Measurements from ENCODE around the gene SH2D6. TPM values are rescaled to one million over a fixed set of nuclear protein-coding genes. Genes with fewer than 3 reads are reported as not detected.

Gene SH2D6
- total and polyA plus RNA-seq, 2 of the 8 experiments (the other 6 are each of a cell fraction or from before 2014, with no cell fraction given) = 0.42 TPM; not detected in 1

DNA sequence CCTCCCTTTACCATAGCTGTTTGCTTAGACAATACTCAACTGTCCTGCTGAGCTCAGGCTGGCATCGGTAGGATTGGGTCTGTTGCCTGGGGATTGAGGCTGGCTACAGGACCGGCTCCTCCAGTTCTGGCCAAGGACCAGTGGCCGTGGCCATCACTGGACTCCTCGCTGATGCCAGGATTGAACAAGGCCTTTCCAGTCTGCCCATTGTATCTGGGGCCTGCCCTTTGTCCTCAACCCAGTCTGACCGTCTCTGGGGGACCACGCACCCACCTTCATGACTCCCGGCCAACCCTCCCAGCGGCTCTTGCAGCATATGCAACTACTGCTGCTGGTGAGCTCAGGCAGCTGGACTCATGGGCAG, 28.7 kb downstream of the SH2D6 start:
- H2BK15ac ChIP-seq (ENCODE audit: low read length) = no peak overlapping the region
- H2BK20ac ChIP-seq (ENCODE audit: low read length) = 0 out of 2 replicates have a peak overlapping the region, but pooled peaks have one; percentile 35
- H3K36me3 ChIP-seq (ENCODE audit: control insufficient read depth in 2 of 4, insufficient read depth in 4 of 4, low read length in 3 of 4) = no peaks in the 10 kb centered on the region
- no peaks in the 10 kb centered on the region for H3K27me3 ChIP-seq (replicated peaks in 1 of 4; ENCODE audit: control insufficient read depth in 3 of 4, extremely low read depth in 1 of 4, insufficient read depth in 3 of 4, low read length in 3 of 4)
- no peak overlapping the region for H3K4me2 ChIP-seq (ENCODE audit: insufficient read depth in 1 of 2, low read depth in 2 of 2, low read length in 2 of 2)
- peak overlapping the region; percentile 10; the same call in 1 of the 2 replicates for H2BK5ac ChIP-seq (ENCODE audit: low read depth, low read length)
- no peaks in the 10 kb centered on the region for H3K23me2 ChIP-seq (ENCODE audit: low read depth, low read length)
- H3K4ac ChIP-seq (replicated peaks; ENCODE audit: insufficient read length, low read depth, low read length) = no peak overlapping the region
- no peak overlapping the region for H3K23ac ChIP-seq (ENCODE audit: insufficient read length)
- WGBS, 2 experiments (ENCODE audit: extremely low coverage in 1 of 2, insufficient coverage in 1 of 2, insufficient read length in 1 of 2, insufficient replicate concordance in 2 of 2, low coverage in 1 of 2, low lambda C conversion rate in 2 of 2, missing lambda C conversion rate in 1 of 2) = 96% methylated on average over 8 of the region's 8 CpGs; no CpG with 5 or more reads in 1 of the 2 experiments
- H3K9ac ChIP-seq (replicated peaks in 1 of 4; ENCODE audit: extremely low read depth in 1 of 4, low read depth in 3 of 4, low read length in 3 of 4) = no peak overlapping the region
- ChIA-PET POLR2A (ENCODE audit: partially characterized antibody) (interaction anchor here (2.1 to 55.3 kb wide), 3 partner anchors 12 to 100 kb away, joined by 10 to 1889 read pairs (median 46); partner anchors contain the start of genes GGCX, MAT2A and SH2D6), CTCF (ENCODE audit: partially characterized antibody) (interaction anchor here (0.5 to 1.5 kb wide), 6 partner anchors 8 to 649 kb away, joined by 3 to 7 read pairs (median 5); no protein-coding TSS in a partner anchor)
- H2BK120ac ChIP-seq (replicated peaks; ENCODE audit: low read depth, low read length) = no peak overlapping the region
- peak overlapping the region; percentile 67; the same call in 1 of the 2 replicates for H2AK5ac ChIP-seq (ENCODE audit: low read depth, low read length)
- H3K56ac ChIP-seq (replicated peaks; ENCODE audit: insufficient read length, low read depth, low read length) = no peak overlapping the region
- H3K9me3 ChIP-seq (ENCODE audit: insufficient read depth in 2 of 2, low read depth in 1 of 2, low read length in 1 of 2) = no peaks in the 10 kb centered on the region
- H4K5ac ChIP-seq (ENCODE audit: insufficient read length, low read depth, low read length) = no peak overlapping the region
- H3K4me1 ChIP-seq (replicated peaks in 1 of 4; ENCODE audit: control insufficient read depth in 3 of 4, insufficient read depth in 4 of 4, low read length in 3 of 4) = peaks cover 0 to 5% (median 1%) of the 10 kb centered on the region in 4 experiments; a peak in 3 of 7 replicates
- DNase-seq (ENCODE audit: low read depth in 1 of 2, low spot score in 2 of 2) (no peak), FAIRE-seq (no peak)
- no peaks in the 10 kb centered on the region for H3K79me1 ChIP-seq (ENCODE audit: low read depth, low read length)
- H3K79me2 ChIP-seq (ENCODE audit: control insufficient read depth in 1 of 2, insufficient read depth in 2 of 2, low read length in 2 of 2) = no peaks in the 10 kb centered on the region
- H2BK12ac ChIP-seq (ENCODE audit: low read depth, low read length) = peak overlapping the region; percentile 82; the same call in 1 of the 2 replicates
- H4K20me1 ChIP-seq (replicated peaks in 1 of 2; ENCODE audit: control insufficient read depth in 1 of 2, insufficient read depth in 2 of 2, low read length in 2 of 2) = no peaks in the 10 kb centered on the region
- H3K27ac ChIP-seq (ENCODE audit: low read depth, low read length) = no peak overlapping the region
- H4K8ac ChIP-seq (ENCODE audit: extremely low read depth, insufficient read depth, low read length) = no peak overlapping the region
- H3K18ac ChIP-seq (ENCODE audit: extremely low read depth, low read length) = no peak overlapping the region
- TF ChIP-seq CEBPB (IDR thresholded peaks at IDR 0.05; ENCODE audit: low read depth, low read length) = no peak
- TF ChIP-seq CBX5 (IDR thresholded peaks at IDR 0.05; ENCODE audit: low read depth, low read length) = no peak
- no peak for TF ChIP-seq KDM5A (IDR thresholded peaks at IDR 0.05; ENCODE audit: low read length)
- TF ChIP-seq TEAD4 (IDR thresholded peaks at IDR 0.05; ENCODE audit: low read depth, low read length) = no peak
- no peak for TF ChIP-seq KDM1A (IDR thresholded peaks at IDR 0.05; ENCODE audit: borderline replicate concordance, low read length)
- no peak for TF ChIP-seq SP4 (IDR thresholded peaks at IDR 0.05; ENCODE audit: low read length)
- no peak overlapping the region for H3K4me3 ChIP-seq (ENCODE audit: extremely low read depth in 1 of 4, insufficient read depth in 2 of 4, low read depth in 3 of 4, low read length in 4 of 4)
- H4K91ac ChIP-seq (replicated peaks; ENCODE audit: insufficient read length, low read length) = peak overlapping the region; percentile 66
- H3K14ac ChIP-seq (ENCODE audit: insufficient read length) = no peak overlapping the region
- H2AFZ ChIP-seq (ENCODE audit: low read length) = no peak overlapping the region

Data from H1 (cell line).